DND-41 (cell line): Measurements from ENCODE around the gene MAGI3.

ENCODE experiments used
- EZH2 ChIP-seq: IDR thresholded peaks from 3 replicates; pipeline ENCODE4 v1.6.1; 2012; ENCODE audit warnings: borderline replicate concordance, low read depth, mild to moderate bottlenecking, moderate library complexity, low read length, inconsistent platforms; ENCODE audit not compliant: severe bottlenecking
- TF ChIP-seq, protein P1 (sequence below): IDR thresholded peaks from 2 replicates; pipeline ENCODE4 v1.5.1; 2012; ENCODE audit warnings: borderline replicate concordance, low read length, moderate library complexity, mild to moderate bottlenecking; ENCODE audit not compliant: poor library complexity, severe bottlenecking; ENCODE audit errors: extremely low read depth

GRCh38 chr1:113587475-113587874 is 197.2 kb downstream of the MAGI3 start:
- TF ChIP-seq, protein P1, sequence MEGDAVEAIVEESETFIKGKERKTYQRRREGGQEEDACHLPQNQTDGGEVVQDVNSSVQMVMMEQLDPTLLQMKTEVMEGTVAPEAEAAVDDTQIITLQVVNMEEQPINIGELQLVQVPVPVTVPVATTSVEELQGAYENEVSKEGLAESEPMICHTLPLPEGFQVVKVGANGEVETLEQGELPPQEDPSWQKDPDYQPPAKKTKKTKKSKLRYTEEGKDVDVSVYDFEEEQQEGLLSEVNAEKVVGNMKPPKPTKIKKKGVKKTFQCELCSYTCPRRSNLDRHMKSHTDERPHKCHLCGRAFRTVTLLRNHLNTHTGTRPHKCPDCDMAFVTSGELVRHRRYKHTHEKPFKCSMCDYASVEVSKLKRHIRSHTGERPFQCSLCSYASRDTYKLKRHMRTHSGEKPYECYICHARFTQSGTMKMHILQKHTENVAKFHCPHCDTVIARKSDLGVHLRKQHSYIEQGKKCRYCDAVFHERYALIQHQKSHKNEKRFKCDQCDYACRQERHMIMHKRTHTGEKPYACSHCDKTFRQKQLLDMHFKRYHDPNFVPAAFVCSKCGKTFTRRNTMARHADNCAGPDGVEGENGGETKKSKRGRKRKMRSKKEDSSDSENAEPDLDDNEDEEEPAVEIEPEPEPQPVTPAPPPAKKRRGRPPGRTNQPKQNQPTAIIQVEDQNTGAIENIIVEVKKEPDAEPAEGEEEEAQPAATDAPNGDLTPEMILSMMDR, result no peak
- no peak for TF ChIP-seq EZH2
